ENCODE measurements around the gene SLC26A6. TPM values are rescaled to one million over a fixed set of nuclear protein-coding genes. Genes with fewer than 3 reads are reported as not detected.

SLC26A6 gene
- total RNA-seq, 4 donors from 2014 or later, result 6.1 to 17.3 (median 10.1) TPM

DNA sequence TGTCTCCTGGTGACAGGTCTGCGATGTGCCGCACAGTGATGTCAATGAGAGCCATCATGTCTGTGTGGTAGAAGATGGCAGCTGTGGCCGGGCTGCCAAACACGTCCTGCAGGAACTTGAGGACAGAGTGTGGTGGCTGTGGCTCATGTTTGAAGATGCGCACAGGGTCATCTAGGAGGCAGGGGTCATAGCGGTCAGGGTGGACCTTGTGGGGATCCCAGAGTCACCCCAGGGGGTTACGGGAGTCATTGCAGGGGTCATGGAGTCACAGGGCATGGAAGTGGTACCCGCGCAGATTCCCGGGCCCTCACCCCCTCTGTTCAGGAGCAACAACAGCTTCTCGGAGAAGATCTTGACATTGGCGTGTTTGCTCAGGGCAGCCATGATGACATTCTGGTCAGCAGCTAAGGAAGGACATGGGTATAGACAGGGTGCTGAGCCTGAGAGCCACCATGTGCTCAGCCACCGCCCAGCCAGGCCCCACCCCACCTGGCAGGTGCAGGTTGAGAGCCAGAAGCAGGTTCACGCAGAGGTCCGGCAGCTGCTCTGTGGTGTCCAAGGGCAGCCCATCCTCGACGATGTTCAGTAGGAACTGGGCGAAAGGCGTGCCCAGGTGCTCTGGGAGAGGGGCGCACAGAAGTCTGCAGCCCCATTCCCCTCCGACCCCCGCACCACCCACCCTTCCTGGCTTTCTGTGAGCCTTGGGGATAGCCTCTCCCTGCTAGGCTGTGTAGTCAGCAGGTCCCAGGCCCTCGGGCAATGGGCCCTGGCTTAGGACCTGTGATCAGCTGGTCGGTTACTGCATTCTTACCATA is 43.5 kb upstream of the SLC26A6 start:
- H3K9me3 ChIP-seq, result no peaks in the 10 kb centered on the region
- TF ChIP-seq POLR2A (IDR thresholded peaks at IDR 0.05), result no peak
- TF ChIP-seq, protein P1, sequence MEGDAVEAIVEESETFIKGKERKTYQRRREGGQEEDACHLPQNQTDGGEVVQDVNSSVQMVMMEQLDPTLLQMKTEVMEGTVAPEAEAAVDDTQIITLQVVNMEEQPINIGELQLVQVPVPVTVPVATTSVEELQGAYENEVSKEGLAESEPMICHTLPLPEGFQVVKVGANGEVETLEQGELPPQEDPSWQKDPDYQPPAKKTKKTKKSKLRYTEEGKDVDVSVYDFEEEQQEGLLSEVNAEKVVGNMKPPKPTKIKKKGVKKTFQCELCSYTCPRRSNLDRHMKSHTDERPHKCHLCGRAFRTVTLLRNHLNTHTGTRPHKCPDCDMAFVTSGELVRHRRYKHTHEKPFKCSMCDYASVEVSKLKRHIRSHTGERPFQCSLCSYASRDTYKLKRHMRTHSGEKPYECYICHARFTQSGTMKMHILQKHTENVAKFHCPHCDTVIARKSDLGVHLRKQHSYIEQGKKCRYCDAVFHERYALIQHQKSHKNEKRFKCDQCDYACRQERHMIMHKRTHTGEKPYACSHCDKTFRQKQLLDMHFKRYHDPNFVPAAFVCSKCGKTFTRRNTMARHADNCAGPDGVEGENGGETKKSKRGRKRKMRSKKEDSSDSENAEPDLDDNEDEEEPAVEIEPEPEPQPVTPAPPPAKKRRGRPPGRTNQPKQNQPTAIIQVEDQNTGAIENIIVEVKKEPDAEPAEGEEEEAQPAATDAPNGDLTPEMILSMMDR (IDR thresholded peaks at IDR 0.05 in 4 of 5, conservative IDR thresholded peaks at IDR 0.05 in 1 of 5), result no peak
- no peak for DNase-seq
- H3K4me1 ChIP-seq, result peaks cover 4 to 6% of the 10 kb centered on the region in 2 donors
- intact Hi-C loops (cut with DNase I; ENCODE audit: low total_unique reads), result no loop called here
- peaks cover 0 to 41% of the 10 kb centered on the region in 2 donors for H3K36me3 ChIP-seq
- ATAC-seq, result no peak
- in situ Hi-C loops (cut with MboI; ENCODE audit: low sequenced_read_pairs in 4 of 4), result no loop called here
- no peaks in the 10 kb centered on the region for H3K27me3 ChIP-seq
- no peak overlapping the region for H3K4me3 ChIP-seq
- no peak overlapping the region for H3K27ac ChIP-seq

DNA sequence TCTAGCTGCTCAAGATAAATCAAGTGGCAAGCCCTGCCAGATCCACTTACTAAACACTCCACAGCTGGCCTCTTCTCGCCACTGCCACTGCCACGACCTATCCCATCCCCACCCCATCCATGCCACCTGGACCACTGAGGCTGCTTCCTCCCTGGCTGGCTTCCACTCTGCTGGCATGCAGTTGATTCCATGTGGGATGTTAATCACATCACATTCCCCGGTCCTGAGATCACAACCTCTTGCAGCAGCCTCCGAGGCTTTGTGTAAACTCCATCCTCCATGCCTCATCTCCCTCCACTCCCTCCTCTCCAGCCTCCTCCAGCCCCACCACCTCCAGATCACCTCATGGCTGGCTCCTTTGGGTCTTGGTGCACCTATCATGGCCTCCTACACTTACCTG is 42.8 kb upstream of the SLC26A6 start:
- no peak for ATAC-seq
- in situ Hi-C loops (cut with MboI; ENCODE audit: low sequenced_read_pairs in 4 of 4), result no loop called here
- no peak for TF ChIP-seq POLR2A (IDR thresholded peaks at IDR 0.05)
- TF ChIP-seq, protein P1 (IDR thresholded peaks at IDR 0.05 in 4 of 5, conservative IDR thresholded peaks at IDR 0.05 in 1 of 5), result no peak
- Histone ChIP-seq H3K27ac (no peak overlapping the region), H3K4me1 (no peaks in the 10 kb centered on the region), H3K36me3 (peaks cover 0 to 41% of the 10 kb centered on the region in 2 donors), H3K9me3 (no peaks in the 10 kb centered on the region), H3K4me3 (no peak overlapping the region), H3K27me3 (no peaks in the 10 kb centered on the region)
- intact Hi-C loops (cut with DNase I; ENCODE audit: low total_unique reads), result no loop called here
- no peak for DNase-seq

DNA sequence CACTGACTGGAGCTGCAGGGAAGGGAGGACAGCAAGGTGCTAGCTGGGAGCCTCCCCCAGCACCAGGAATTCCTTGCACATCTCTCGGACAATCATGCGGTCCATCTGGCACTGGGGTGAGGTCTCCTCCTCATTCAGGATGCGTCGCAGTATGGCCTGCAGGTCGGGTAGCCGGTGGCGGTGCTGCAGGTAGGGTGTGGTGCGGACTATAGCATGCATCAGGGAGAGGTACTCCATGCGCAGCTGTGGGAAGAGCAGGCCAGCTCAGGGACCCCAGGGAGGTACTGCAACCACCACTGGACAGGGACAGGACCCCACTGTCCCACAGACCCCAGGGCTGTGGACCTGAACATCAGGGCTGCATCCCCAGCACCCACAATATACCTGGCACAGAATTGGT is 39.2 kb upstream of the SLC26A6 start:
- in situ Hi-C loops (cut with MboI; ENCODE audit: low sequenced_read_pairs in 4 of 4) (no loop called here), intact Hi-C loops (cut with DNase I; ENCODE audit: low total_unique reads) (no loop called here)
- no peak overlapping the region for H3K4me3 ChIP-seq
- no peaks in the 10 kb centered on the region for H3K9me3 ChIP-seq
- H3K27me3 ChIP-seq, result no peaks in the 10 kb centered on the region
- H3K27ac ChIP-seq, result no peak overlapping the region
- ATAC-seq, result no peak
- peaks cover 0 to 17% of the 10 kb centered on the region in 2 donors for H3K36me3 ChIP-seq
- no peak for TF ChIP-seq POLR2A (IDR thresholded peaks at IDR 0.05)
- TF ChIP-seq, protein P1 (IDR thresholded peaks at IDR 0.05 in 4 of 5, conservative IDR thresholded peaks at IDR 0.05 in 1 of 5), result no peak
- DNase-seq, result no peak
- H3K4me1 ChIP-seq, result no peaks in the 10 kb centered on the region

DNA sequence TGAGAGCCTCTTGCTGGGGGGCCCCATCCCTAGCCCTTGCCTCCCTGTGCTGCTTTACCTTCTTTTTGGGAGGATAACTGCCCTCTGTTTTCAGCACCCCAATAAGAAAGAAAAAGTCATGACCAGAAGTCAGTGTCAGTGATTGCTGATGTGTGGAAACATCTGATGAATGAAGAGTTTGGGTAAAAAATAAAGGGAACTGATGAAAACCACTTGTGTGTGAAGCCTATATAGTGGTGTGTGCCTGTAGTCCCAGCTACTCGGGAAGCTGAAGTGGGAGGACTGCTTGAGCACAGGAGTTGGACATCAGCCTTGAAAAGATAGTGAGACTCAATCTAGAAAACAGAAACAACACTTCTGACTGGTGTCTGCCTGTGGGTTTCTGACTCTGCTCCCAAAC is 37.3 kb upstream of the SLC26A6 start:
- ATAC-seq, result no peak

More for the DNA sequence above, 37.3 kb upstream of the SLC26A6 start:
- no peak overlapping the region for H3K4me3 ChIP-seq
- H3K9me3 ChIP-seq, result no peaks in the 10 kb centered on the region
- TF ChIP-seq, protein P1 (IDR thresholded peaks at IDR 0.05 in 4 of 5, conservative IDR thresholded peaks at IDR 0.05 in 1 of 5), result no peak
- TF ChIP-seq POLR2A (IDR thresholded peaks at IDR 0.05), result no peak
- H3K27me3 ChIP-seq, result no peaks in the 10 kb centered on the region
- H3K36me3 ChIP-seq, result no peaks in the 10 kb centered on the region
- DNase-seq, result no peak
- no peak overlapping the region for H3K27ac ChIP-seq
- intact Hi-C loops (cut with DNase I; ENCODE audit: low total_unique reads) (no loop called here), in situ Hi-C loops (cut with MboI; ENCODE audit: low sequenced_read_pairs in 4 of 4) (no loop called here)
- no peaks in the 10 kb centered on the region for H3K4me1 ChIP-seq
